Gastroesophageal sphincter (tissue), 3 donors: ENCODE measurements around the gene DAB1.

Source experiments
- CTCF ChIP-seq, 4 experiments: fragments of 200-600 bp in 2 of 4; fragments of 450-650 bp in 2 of 4; sonication (generic) in 1 of 4; IDR thresholded peaks; one replicate each; pipeline ENCODE4 v1.5.1; 2017 to 2019; ENCODE audit warnings: antibody characterized with exemption in 4 of 4, mild to moderate bottlenecking in 2 of 4, moderate library complexity in 2 of 4
- POLR2AphosphoS5 ChIP-seq: sonication (generic); formaldehyde crosslinking; IDR thresholded peaks from one replicate; pipeline ENCODE4 v1.6.1; 2017; ENCODE audit warnings: antibody characterized with exemption

GRCh38 chr1:57296726-57297250 is 127.1 kb downstream of the DAB1 start:
- TF ChIP-seq POLR2AphosphoS5 (no peak), CTCF (IDR thresholded peaks at IDR 0.05) (no peak)
